Keratinocyte (primary cell): ENCODE data around the gene DAPK1.

ENCODE experiments used
- CTCF ChIP-seq, 3 experiments: IDR thresholded peaks in 1 of 3; conservative IDR thresholded peaks in 1 of 3; optimal IDR thresholded peaks in 1 of 3; 2 replicates in 2 of 3; 3 replicates in 1 of 3; pipeline versions ENCODE3 to v1.5.1; 2011; ENCODE audit warnings: low read length in 3 of 3, mild to moderate bottlenecking in 3 of 3, moderate library complexity in 2 of 3, control low read depth in 1 of 3, inconsistent platforms in 1 of 3; ENCODE audit not compliant: insufficient read depth in 2 of 3; ENCODE audit errors: extremely low read depth in 1 of 3
- EZH2 ChIP-seq: IDR thresholded peaks from one replicate; pipeline ENCODE4 v1.6.1; 2012; ENCODE audit warnings: inconsistent platforms, mild to moderate bottlenecking, low read length, moderate library complexity

GRCh38 chr9:87581513-87581912 lies 83.8 kb downstream of the DAPK1 start:
- TF ChIP-seq CTCF (optimal IDR thresholded peaks at IDR 0.05 in 1 of 3, IDR thresholded peaks at IDR 0.05 in 1 of 3, conservative IDR thresholded peaks at IDR 0.05 in 1 of 3; ENCODE audit: extremely low read depth in 1 of 3, insufficient read depth in 2 of 3, low read length in 3 of 3) (no peak), EZH2 (no peak)
